ENCODE data around the gene PDCD1LG2. TPM values are rescaled to one million over a fixed set of nuclear protein-coding genes. Genes with fewer than 3 reads are reported as not detected.
A peak's percentile ranks its signal among the peaks of the same experiment; 100 is the strongest.

Gene PDCD1LG2
- polyA plus RNA-seq, 3 donors: 0.16 to 0.41 (median 0.17) TPM

GRCh38 chr9:5512658-5513452, 2.5 kb downstream of the PDCD1LG2 start:
- Histone ChIP-seq H3K79me2 (ENCODE audit: insufficient read depth, low read length) (no peaks in the 10 kb centered on the region), H3K9ac (ENCODE audit: insufficient read depth, low read length, poor library complexity, severe bottlenecking) (no peak overlapping the region), H3K27ac (ENCODE audit: low read depth in 1 of 2, low read length in 2 of 2) (no peak overlapping the region), H3K4me1 (ENCODE audit: control insufficient read depth in 1 of 2, insufficient read depth in 2 of 2, low read length in 2 of 2) (peaks cover 49 to 64% of the 10 kb centered on the region in 2 donors), H3K9me3 (replicated peaks in 1 of 2; ENCODE audit: control insufficient read depth in 1 of 2, insufficient read depth in 1 of 2, low read length in 2 of 2) (no peaks in the 10 kb centered on the region), H3K36me3 (replicated peaks in 1 of 2; ENCODE audit: control insufficient read depth in 1 of 2, insufficient read depth in 2 of 2, low read length in 2 of 2) (no peaks in the 10 kb centered on the region), H3K4me3 (replicated peaks in 1 of 3; ENCODE audit: low read depth in 2 of 3, low read length in 3 of 3) (no peak overlapping the region), H4K20me1 (ENCODE audit: insufficient read depth, low read length) (no peaks in the 10 kb centered on the region), H3K4me2 (replicated peaks; ENCODE audit: extremely low read depth, low read length, poor library complexity, severe bottlenecking) (no peak overlapping the region), H2AFZ (ENCODE audit: insufficient read depth, low read depth, low read length, poor library complexity, severe bottlenecking) (no peak overlapping the region), H3K27me3 (ENCODE audit: control insufficient read depth in 2 of 2, insufficient read depth in 2 of 2, low read length in 2 of 2) (no peaks in the 10 kb centered on the region)
- H3K4me3 Mint-ChIP-seq: peak overlapping the region in 1 of 2 donors; percentile 64
- 100% methylated on average over 2 of the region's 2 CpGs for WGBS (ENCODE audit: insufficient coverage)
- H3K9me3 Mint-ChIP-seq: peaks cover 0 to 2% (median 0%) of the 10 kb centered on the region in 7 donors
- peaks cover 64% of the 10 kb centered on the region for H3K4me1 Mint-ChIP-seq
- H3K36me3 Mint-ChIP-seq: peaks cover 0 to 2% of the 10 kb centered on the region in 2 donors
- peak in 1 of 3 donors; percentile 19 for DNase-seq
- H3K27ac Mint-ChIP-seq: peak overlapping the region in 5 of 7 donors; percentile 1 to 59 (median 22)
- peaks cover 0 to 2% (median 0%) of the 10 kb centered on the region in 3 donors for H3K27me3 Mint-ChIP-seq (ENCODE audit: low read depth in 3 of 3)
- no peak for TF ChIP-seq CTCF (IDR thresholded peaks at IDR 0.05)
- intact Hi-C loops (cut with micrococcal nuclease): loop anchor here (10.0 kb wide), 2 partner anchors 52 to 58 kb away; partner anchors contain the start of gene CD274 (in 2 of the 2)

- no peaks in the 10 kb centered on the region for H3K27me3 ChIP-seq (ENCODE audit: control insufficient read depth in 2 of 2, insufficient read depth in 2 of 2, low read length in 2 of 2)
- H3K4me2 ChIP-seq (replicated peaks; ENCODE audit: extremely low read depth, low read length, poor library complexity, severe bottlenecking): no peak overlapping the region
- Mint-ChIP-seq H3K9me3 (peaks cover 0 to 2% (median 0%) of the 10 kb centered on the region in 7 donors), H3K4me1 (peaks cover 71% of the 10 kb centered on the region), H3K36me3 (peaks cover 0 to 2% of the 10 kb centered on the region in 2 donors), H3K27me3 (ENCODE audit: low read depth in 3 of 3) (peaks cover 0 to 2% (median 0%) of the 10 kb centered on the region in 3 donors), H3K27ac (peak overlapping the region in 1 of 7 donors; percentile 16), H3K4me3 (no peak overlapping the region)
- WGBS (ENCODE audit: insufficient coverage): no CpG with 5 or more reads among the region's 2 CpGs
- intact Hi-C loops (cut with micrococcal nuclease): loop anchor here (10.0 kb wide), 2 partner anchors 51 to 59 kb away; partner anchors contain the start of gene CD274 (in 2 of the 2)
- no peak overlapping the region for H3K27ac ChIP-seq (ENCODE audit: low read depth in 1 of 2, low read length in 2 of 2)
- TF ChIP-seq CTCF (IDR thresholded peaks at IDR 0.05): no peak
- H4K20me1 ChIP-seq (ENCODE audit: insufficient read depth, low read length): no peaks in the 10 kb centered on the region
- H2AFZ ChIP-seq (ENCODE audit: insufficient read depth, low read depth, low read length, poor library complexity, severe bottlenecking): no peak overlapping the region
- no peak overlapping the region for H3K4me3 ChIP-seq (replicated peaks in 1 of 3; ENCODE audit: low read depth in 2 of 3, low read length in 3 of 3)
- H3K9ac ChIP-seq (ENCODE audit: insufficient read depth, low read length, poor library complexity, severe bottlenecking): no peak overlapping the region
- no peaks in the 10 kb centered on the region for H3K9me3 ChIP-seq (replicated peaks in 1 of 2; ENCODE audit: control insufficient read depth in 1 of 2, insufficient read depth in 1 of 2, low read length in 2 of 2)
- H3K79me2 ChIP-seq (ENCODE audit: insufficient read depth, low read length): no peaks in the 10 kb centered on the region
- H3K4me1 ChIP-seq (ENCODE audit: control insufficient read depth in 1 of 2, insufficient read depth in 2 of 2, low read length in 2 of 2): peaks cover 58 to 69% of the 10 kb centered on the region in 2 donors
- DNase-seq: no peak
- H3K36me3 ChIP-seq (replicated peaks in 1 of 2; ENCODE audit: control insufficient read depth in 1 of 2, insufficient read depth in 2 of 2, low read length in 2 of 2): no peaks in the 10 kb centered on the region
Observed at GRCh38 chr9:5513966-5514616, 3.8 kb downstream of the PDCD1LG2 start.
